Measurements from ENCODE around the gene ADGRE2.

DNA sequence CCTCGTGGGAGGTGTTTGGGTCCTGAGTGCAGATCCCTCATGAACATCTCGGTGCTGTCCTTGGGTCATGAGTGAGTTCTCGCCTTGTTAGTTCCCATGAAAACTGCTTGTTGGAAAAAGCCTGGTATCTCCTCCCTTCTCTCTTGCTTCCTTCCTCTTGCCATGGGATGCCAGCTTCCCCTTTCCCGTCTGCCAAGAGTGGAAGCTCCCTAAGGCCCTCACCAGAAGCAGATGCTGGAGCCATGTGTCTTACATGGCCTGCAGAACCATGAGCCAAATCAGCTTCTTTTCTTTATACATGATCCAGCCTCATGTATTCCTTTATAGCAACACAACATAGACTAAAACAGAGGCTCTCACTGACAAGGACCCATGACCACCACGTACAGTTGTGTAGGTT lies 8.2 kb downstream of the ADGRE2 start:
- TF ChIP-seq, protein P1, sequence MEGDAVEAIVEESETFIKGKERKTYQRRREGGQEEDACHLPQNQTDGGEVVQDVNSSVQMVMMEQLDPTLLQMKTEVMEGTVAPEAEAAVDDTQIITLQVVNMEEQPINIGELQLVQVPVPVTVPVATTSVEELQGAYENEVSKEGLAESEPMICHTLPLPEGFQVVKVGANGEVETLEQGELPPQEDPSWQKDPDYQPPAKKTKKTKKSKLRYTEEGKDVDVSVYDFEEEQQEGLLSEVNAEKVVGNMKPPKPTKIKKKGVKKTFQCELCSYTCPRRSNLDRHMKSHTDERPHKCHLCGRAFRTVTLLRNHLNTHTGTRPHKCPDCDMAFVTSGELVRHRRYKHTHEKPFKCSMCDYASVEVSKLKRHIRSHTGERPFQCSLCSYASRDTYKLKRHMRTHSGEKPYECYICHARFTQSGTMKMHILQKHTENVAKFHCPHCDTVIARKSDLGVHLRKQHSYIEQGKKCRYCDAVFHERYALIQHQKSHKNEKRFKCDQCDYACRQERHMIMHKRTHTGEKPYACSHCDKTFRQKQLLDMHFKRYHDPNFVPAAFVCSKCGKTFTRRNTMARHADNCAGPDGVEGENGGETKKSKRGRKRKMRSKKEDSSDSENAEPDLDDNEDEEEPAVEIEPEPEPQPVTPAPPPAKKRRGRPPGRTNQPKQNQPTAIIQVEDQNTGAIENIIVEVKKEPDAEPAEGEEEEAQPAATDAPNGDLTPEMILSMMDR (IDR thresholded peaks at IDR 0.05) = no peak
- no peak for TF ChIP-seq POLR2A (IDR thresholded peaks at IDR 0.05)

Data from uterus (tissue), 2 donors.